ENCODE measurements around the gene PTGS1. TPM values are rescaled to one million over a fixed set of nuclear protein-coding genes. Genes with fewer than 3 reads are reported as not detected.

Gene PTGS1
- total RNA-seq, 1 donor from 2014 or later, result 8.2 TPM

DNA sequence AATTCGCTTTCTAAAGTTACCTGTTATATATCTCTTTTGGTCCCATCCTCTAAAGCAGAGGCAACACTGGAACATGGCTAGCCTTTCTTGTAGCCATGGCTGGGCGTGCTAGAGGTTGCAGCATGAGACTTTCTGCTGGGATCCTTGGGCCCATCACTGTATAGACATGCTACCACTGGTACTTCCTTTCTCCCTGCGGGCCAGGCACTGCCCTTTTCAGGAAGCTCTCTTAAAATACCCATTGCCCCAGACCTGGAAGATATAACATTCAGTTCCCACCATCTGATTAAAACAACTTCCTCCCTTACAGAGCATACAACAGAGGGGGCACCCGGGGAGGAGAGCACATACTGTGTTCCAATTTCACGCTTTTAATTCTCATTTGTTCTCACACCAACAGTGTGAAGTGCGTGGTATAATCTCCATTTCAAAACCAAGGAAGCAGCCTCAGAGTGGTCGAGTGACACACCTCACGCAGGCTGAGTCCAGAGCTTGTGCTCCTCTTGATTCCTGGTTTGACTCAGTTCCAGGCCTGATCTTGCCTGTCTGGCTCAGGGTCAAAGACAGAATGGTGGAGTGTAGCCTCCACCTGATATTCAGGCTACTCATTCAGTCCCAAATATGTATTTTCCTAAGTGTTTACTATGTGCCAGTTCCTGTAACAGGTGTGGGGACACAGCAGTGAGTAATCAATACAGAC lies 22.6 kb downstream of the PTGS1 start:
- peak in 1 of 2 experiments; percentile 19 for DNase-seq (ENCODE audit: low spot score in 2 of 2, unreplicated experiment in 2 of 2)
- Mint-ChIP-seq H3K36me3 (no peaks in the 10 kb centered on the region), H3K4me1 (no peaks in the 10 kb centered on the region), H3K27ac (no peak overlapping the region), H3K4me3 (no peak overlapping the region), H3K9me3 (no peaks in the 10 kb centered on the region), H3K27me3 (ENCODE audit: low read depth) (peaks cover 45% of the 10 kb centered on the region)
- TF ChIP-seq, protein P1, sequence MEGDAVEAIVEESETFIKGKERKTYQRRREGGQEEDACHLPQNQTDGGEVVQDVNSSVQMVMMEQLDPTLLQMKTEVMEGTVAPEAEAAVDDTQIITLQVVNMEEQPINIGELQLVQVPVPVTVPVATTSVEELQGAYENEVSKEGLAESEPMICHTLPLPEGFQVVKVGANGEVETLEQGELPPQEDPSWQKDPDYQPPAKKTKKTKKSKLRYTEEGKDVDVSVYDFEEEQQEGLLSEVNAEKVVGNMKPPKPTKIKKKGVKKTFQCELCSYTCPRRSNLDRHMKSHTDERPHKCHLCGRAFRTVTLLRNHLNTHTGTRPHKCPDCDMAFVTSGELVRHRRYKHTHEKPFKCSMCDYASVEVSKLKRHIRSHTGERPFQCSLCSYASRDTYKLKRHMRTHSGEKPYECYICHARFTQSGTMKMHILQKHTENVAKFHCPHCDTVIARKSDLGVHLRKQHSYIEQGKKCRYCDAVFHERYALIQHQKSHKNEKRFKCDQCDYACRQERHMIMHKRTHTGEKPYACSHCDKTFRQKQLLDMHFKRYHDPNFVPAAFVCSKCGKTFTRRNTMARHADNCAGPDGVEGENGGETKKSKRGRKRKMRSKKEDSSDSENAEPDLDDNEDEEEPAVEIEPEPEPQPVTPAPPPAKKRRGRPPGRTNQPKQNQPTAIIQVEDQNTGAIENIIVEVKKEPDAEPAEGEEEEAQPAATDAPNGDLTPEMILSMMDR (IDR thresholded peaks at IDR 0.05; ENCODE audit: unreplicated experiment), result no peak

DNA sequence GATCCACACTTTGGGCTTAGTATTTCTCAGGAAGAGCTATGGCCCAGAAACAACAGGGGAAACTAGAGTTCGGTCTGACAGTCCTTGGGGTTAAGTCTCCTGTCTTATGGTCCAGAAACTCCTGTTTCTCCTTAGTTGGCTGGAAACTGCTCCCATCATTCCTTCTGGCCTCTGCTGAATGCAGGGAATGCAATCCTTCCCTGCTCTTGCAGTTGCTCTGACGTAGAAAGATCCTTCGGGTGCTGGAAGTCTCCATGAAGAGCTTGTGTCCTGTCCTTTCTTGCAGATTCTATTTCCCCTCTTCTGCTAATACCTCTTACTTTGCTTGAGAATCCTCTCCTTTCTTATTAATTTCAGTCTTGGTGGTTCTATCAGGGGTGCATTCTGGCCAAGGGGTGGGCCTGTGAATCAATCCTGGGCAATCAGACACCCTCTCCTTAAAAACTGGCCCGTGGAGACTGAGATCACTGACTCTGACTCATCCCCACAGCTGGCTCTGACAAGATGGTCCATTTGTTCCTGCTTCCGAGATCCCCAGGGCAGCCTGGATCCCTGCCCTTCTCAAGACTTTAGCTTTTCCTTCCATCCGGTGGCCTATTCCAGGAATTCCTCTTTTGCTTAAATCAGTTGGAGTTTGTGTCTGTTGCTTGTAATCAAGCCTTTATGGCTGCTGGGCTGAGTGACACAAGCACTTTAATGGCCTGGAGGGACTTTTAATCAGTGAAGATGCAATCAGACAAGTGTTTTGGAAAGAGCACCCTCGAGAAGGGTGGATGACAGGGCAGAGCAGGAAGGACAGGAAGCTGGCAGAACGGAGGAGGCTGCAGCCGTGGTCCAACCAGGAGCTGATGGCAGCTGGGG lies 23.7 kb downstream of the PTGS1 start:
- no peak overlapping the region for H3K27ac Mint-ChIP-seq
- H3K4me3 Mint-ChIP-seq, result no peak overlapping the region
- no peaks in the 10 kb centered on the region for H3K36me3 Mint-ChIP-seq
- no peaks in the 10 kb centered on the region for H3K9me3 Mint-ChIP-seq
- DNase-seq (ENCODE audit: low spot score in 2 of 2, unreplicated experiment in 2 of 2), result no peak
- peaks cover 47% of the 10 kb centered on the region for H3K27me3 Mint-ChIP-seq (ENCODE audit: low read depth)
- TF ChIP-seq, protein P1 (IDR thresholded peaks at IDR 0.05; ENCODE audit: unreplicated experiment), result no peak
- H3K4me1 Mint-ChIP-seq, result no peaks in the 10 kb centered on the region

DNA sequence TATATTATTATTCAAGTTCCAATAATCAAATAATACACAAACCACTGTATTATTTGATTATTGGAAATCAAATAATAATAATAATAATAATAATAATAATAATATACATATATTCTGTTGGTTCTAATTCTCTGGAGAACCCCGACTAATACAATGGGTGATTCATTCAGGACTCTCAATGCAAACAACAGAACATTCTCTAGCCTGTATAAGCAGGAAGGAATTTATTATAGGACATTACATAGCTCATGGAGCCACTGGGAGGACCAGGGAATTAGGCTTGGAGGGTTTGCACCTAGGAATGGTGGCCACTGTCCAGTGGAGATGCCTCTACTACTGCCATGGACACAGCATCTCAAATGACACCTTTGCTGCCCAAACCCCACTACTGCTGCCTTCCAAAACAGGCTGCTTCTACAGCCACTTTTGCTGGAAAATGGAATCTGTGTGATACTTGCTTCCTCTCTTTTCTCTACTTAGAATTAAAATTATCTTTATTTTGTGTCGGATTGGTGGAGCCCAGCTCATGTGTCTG lies 25.9 kb downstream of the PTGS1 start:
- no peak overlapping the region for H3K27ac Mint-ChIP-seq
- no peak overlapping the region for H3K4me3 Mint-ChIP-seq
- peaks cover 43% of the 10 kb centered on the region for H3K27me3 Mint-ChIP-seq (ENCODE audit: low read depth)
- H3K36me3 Mint-ChIP-seq, result no peaks in the 10 kb centered on the region
- H3K4me1 Mint-ChIP-seq, result no peaks in the 10 kb centered on the region
- no peak for DNase-seq (ENCODE audit: low spot score in 2 of 2, unreplicated experiment in 2 of 2)
- TF ChIP-seq, protein P1 (IDR thresholded peaks at IDR 0.05; ENCODE audit: unreplicated experiment), result no peak
- no peaks in the 10 kb centered on the region for H3K9me3 Mint-ChIP-seq

DNA sequence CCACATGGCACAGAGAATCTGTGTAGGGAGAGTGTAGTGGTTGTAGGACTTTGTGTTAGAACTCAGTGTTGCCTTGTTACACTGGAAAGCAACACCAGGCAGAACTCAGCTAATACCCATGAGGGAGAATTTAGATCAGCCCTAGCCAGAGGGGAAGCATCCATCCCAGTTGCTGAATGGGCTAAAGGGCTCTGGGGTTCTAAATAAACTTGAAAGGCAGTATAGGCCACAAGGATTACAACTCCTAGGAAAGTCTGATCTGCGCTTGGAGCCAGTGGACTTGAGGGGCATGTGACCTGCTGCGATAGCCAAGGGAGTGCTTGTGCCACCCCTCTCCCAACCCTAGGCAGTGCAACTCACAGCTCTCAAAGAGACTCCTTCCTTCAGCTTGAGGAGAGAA lies 26.9 kb downstream of the PTGS1 start:
- no peak for DNase-seq (ENCODE audit: low spot score in 2 of 2, unreplicated experiment in 2 of 2)
- Mint-ChIP-seq H3K27me3 (ENCODE audit: low read depth) (peaks cover 35% of the 10 kb centered on the region), H3K36me3 (no peaks in the 10 kb centered on the region), H3K4me1 (no peaks in the 10 kb centered on the region), H3K9me3 (no peaks in the 10 kb centered on the region), H3K27ac (no peak overlapping the region), H3K4me3 (no peak overlapping the region)
- TF ChIP-seq, protein P1 (IDR thresholded peaks at IDR 0.05; ENCODE audit: unreplicated experiment), result no peak

DNA sequence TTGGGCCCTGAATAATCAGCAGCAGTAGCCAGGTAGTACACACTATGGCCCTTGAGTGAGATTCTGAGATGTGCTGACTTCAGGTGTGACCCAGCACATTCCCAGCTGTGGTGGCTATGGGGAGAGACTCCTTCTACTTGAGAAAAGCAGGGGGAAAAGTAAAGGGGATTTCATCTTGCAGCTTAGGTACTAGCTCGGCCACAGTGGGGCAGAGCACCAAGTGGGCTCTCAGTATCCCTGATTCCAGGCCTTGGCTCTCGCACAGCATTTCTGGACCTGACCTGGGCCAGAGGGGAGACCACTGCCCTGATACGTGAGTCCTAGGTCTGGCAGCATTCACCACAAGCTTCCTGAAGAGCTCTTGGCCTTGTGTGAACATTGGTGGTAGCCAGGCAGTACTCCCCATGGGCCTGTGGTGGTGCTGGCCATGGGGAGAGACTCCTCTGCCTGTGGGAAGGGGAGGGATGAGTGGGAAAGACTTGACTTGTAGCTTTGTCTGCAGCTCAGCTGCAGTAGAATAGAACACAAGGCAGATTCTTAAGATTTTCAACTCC lies 27.6 kb downstream of the PTGS1 start:
- H3K9me3 Mint-ChIP-seq, result no peaks in the 10 kb centered on the region
- H3K27ac Mint-ChIP-seq, result no peak overlapping the region
- peaks cover 36% of the 10 kb centered on the region for H3K27me3 Mint-ChIP-seq (ENCODE audit: low read depth)
- TF ChIP-seq, protein P1 (IDR thresholded peaks at IDR 0.05; ENCODE audit: unreplicated experiment), result no peak
- no peaks in the 10 kb centered on the region for H3K36me3 Mint-ChIP-seq
- H3K4me1 Mint-ChIP-seq, result no peaks in the 10 kb centered on the region
- DNase-seq (ENCODE audit: low spot score in 2 of 2, unreplicated experiment in 2 of 2), result no peak
- H3K4me3 Mint-ChIP-seq, result no peak overlapping the region
